HG02763 (cell line): ENCODE measurements around the gene CSF1R.
"Not testable (repeated sequence)": the region's sequence is repeated elsewhere in the genome, so short reads cannot be mapped to it uniquely, and the experiment has no call there.

ENCODE experiments used
- ATAC-seq: cut with Tn5 transposase; IDR thresholded peaks from one replicate; pipeline ENCODE4 v1.9.1; 2021; ENCODE audit warnings: mild to moderate bottlenecking, moderate library complexity; ENCODE audit not compliant: unreplicated experiment

Gene CSF1R

GRCh38 chr5:150034662-150035061 is 51.7 kb downstream of the CSF1R start:
- ATAC-seq, result no peak

- ATAC-seq, result no peak
Measured at GRCh38 chr5:150033334-150033733, 53.0 kb downstream of the CSF1R start.

- not testable (repeated sequence) for ATAC-seq
Measured at GRCh38 chr5:150028047-150028446, 58.3 kb downstream of the CSF1R start.

GRCh38 chr5:150026682-150027172 is 59.6 kb downstream of the CSF1R start:
- ATAC-seq, result no peak

- ATAC-seq, result no peak
Measured at GRCh38 chr5:150024346-150024984, 61.9 kb downstream of the CSF1R start.

- ATAC-seq, result no peak
Measured at GRCh38 chr5:150023136-150023535, 63.2 kb downstream of the CSF1R start.

GRCh38 chr5:150022681-150023080 is 63.7 kb downstream of the CSF1R start:
- ATAC-seq, result no peak

- ATAC-seq, result no peak
Measured at GRCh38 chr5:150022158-150022531, 64.2 kb downstream of the CSF1R start.

GRCh38 chr5:150021491-150022157 is 64.7 kb downstream of the CSF1R start:
- no peak for ATAC-seq

- ATAC-seq, result no peak
Measured at GRCh38 chr5:150020249-150020648, 66.1 kb downstream of the CSF1R start.

- no peak for ATAC-seq
Measured at GRCh38 chr5:150017226-150018005, 68.9 kb downstream of the CSF1R start.

- ATAC-seq, result no peak
Measured at GRCh38 chr5:150016537-150016936, 69.8 kb downstream of the CSF1R start.

- ATAC-seq, result no peak
Measured at GRCh38 chr5:150015415-150015814, 70.9 kb downstream of the CSF1R start.

GRCh38 chr5:150014456-150014855 is 71.9 kb downstream of the CSF1R start:
- ATAC-seq, result no peak

GRCh38 chr5:150013931-150014330 is 72.4 kb downstream of the CSF1R start:
- ATAC-seq, result no peak

GRCh38 chr5:150009671-150010387 is 76.5 kb downstream of the CSF1R start:
- no peak for ATAC-seq

GRCh38 chr5:150007050-150007449 is 79.3 kb downstream of the CSF1R start:
- ATAC-seq, result no peak

GRCh38 chr5:150006318-150006717 is 80.0 kb downstream of the CSF1R start:
- no peak for ATAC-seq
